Gastrocnemius medialis (tissue), 4 donors: Measurements from ENCODE around the gene CDKAL1. TPM values are rescaled to one million over a fixed set of nuclear protein-coding genes. Genes with fewer than 3 reads are reported as not detected.

ENCODE experiments used
- ATAC-seq, 2 donors: fragments of 150-250 bp; one replicate each; pipeline ENCODE4 v1.9.1; 2016
- DNase-seq, 2 donors: peaks; one replicate each; pipeline ENCODE4 v3.0.0-alpha.2; 2019
- H3K27ac ChIP-seq, 4 donors: fragments of 200-600 bp; sonication (generic); 1 replicate in 1 of 4; 2 replicates in 3 of 4; pipeline ENCODE4 v1.5.1; 2016 to 2018; ENCODE audit warnings: mild to moderate bottlenecking in 2 of 4, moderate library complexity in 1 of 4
- H3K27me3 ChIP-seq, 3 donors: fragments of 200-600 bp; sonication (generic) in 2 of 3; 1 replicate in 1 of 3; 2 replicates in 2 of 3; pipeline versions ENCODE4 v1.5.1 to v1.6.0; 2016 to 2019; ENCODE audit warnings: mild to moderate bottlenecking in 1 of 3, moderate library complexity in 1 of 3
- H3K36me3 ChIP-seq, 2 donors: fragments of 200-600 bp; sonication (generic) in 1 of 2; one replicate each; pipeline ENCODE4 v1.5.1; 2017 to 2018
- H3K4me1 ChIP-seq, 2 donors: fragments of 200-600 bp; sonication (generic) in 1 of 2; one replicate each; pipeline ENCODE4 v1.5.1; 2016 to 2017; ENCODE audit warnings: mild to moderate bottlenecking in 2 of 2
- H3K4me3 ChIP-seq, 4 donors: fragments of 200-600 bp; sonication (generic) in 3 of 4; 1 replicate in 1 of 4; 2 replicates in 3 of 4; pipeline ENCODE4 v1.5.1; 2016 to 2019; ENCODE audit warnings: mild to moderate bottlenecking in 2 of 4
- H3K9me3 ChIP-seq, 3 donors: fragments of 200-600 bp; sonication (generic) in 2 of 3; 1 replicate in 1 of 3; 2 replicates in 2 of 3; pipeline ENCODE4 v1.5.1; 2016 to 2019
- POLR2A ChIP-seq, 2 donors: fragments of 450-650 bp; IDR thresholded peaks; one replicate each; pipeline ENCODE4 v1.6.1; 2017; ENCODE audit warnings: antibody characterized with exemption in 2 of 2, mild to moderate bottlenecking in 2 of 2, moderate library complexity in 2 of 2
- in situ Hi-C, 4 donors: fragments of 200-750 bp; cut with MboI; loops; one replicate each; pipeline versions ENCODE4 v1.15.0 to v1.8.0; 2017; ENCODE audit warnings: low sequenced_read_pairs in 4 of 4
- intact Hi-C: fragments of 100-400 bp; cut with DNase I; formaldehyde crosslinking; loops from one replicate; pipeline ENCODE4 v1.15.1; 2023; ENCODE audit warnings: low total_unique reads
- total RNA-seq, 4 donors: library from RNA; depleted of rRNA; stranded (reverse); fragments of >200 nt; gene quantifications; one replicate each; pipeline versions ENCODE4 v1.1.0 to v1.2.3, GENCODE V29; 2016
- TF ChIP-seq, protein P1 (sequence below), 5 experiments: fragments of 450-650 bp in 3 of 5; fragments of 200-600 bp in 2 of 5; sonication (generic) in 2 of 5; IDR thresholded peaks in 4 of 5; conservative IDR thresholded peaks in 1 of 5; 1 replicate in 4 of 5; 2 replicates in 1 of 5; pipeline ENCODE4 v1.5.1; 2016 to 2019; ENCODE audit warnings: antibody characterized with exemption in 5 of 5, mild to moderate bottlenecking in 3 of 5, moderate library complexity in 3 of 5

Gene CDKAL1
- total RNA-seq, 4 donors from 2014 or later = 9.6 to 17.0 (median 11.4) TPM

GRCh38 chr6:20538131-20538662, 3.9 kb downstream of the CDKAL1 start:
- Histone ChIP-seq H3K27ac (no peak overlapping the region), H3K9me3 (no peaks in the 10 kb centered on the region), H3K27me3 (no peaks in the 10 kb centered on the region), H3K36me3 (no peaks in the 10 kb centered on the region), H3K4me1 (peaks cover 32 to 34% of the 10 kb centered on the region in 2 donors), H3K4me3 (no peak overlapping the region)
- in situ Hi-C loops (loop anchor here in 2 of 4 donors (25.0 kb wide), 1 partner anchor 451 kb away; no protein-coding TSS in a partner anchor), intact Hi-C loops (no loop called here)
- no peak for ATAC-seq
- no peak for DNase-seq
- TF ChIP-seq, protein P1, sequence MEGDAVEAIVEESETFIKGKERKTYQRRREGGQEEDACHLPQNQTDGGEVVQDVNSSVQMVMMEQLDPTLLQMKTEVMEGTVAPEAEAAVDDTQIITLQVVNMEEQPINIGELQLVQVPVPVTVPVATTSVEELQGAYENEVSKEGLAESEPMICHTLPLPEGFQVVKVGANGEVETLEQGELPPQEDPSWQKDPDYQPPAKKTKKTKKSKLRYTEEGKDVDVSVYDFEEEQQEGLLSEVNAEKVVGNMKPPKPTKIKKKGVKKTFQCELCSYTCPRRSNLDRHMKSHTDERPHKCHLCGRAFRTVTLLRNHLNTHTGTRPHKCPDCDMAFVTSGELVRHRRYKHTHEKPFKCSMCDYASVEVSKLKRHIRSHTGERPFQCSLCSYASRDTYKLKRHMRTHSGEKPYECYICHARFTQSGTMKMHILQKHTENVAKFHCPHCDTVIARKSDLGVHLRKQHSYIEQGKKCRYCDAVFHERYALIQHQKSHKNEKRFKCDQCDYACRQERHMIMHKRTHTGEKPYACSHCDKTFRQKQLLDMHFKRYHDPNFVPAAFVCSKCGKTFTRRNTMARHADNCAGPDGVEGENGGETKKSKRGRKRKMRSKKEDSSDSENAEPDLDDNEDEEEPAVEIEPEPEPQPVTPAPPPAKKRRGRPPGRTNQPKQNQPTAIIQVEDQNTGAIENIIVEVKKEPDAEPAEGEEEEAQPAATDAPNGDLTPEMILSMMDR (IDR thresholded peaks at IDR 0.05 in 4 of 5, conservative IDR thresholded peaks at IDR 0.05 in 1 of 5) = no peak
- no peak for TF ChIP-seq POLR2A (IDR thresholded peaks at IDR 0.05)

- H3K4me1 ChIP-seq = peaks cover 33 to 37% of the 10 kb centered on the region in 2 donors
- H3K36me3 ChIP-seq = no peaks in the 10 kb centered on the region
- H3K27me3 ChIP-seq = no peaks in the 10 kb centered on the region
- intact Hi-C loops = no loop called here
- no peaks in the 10 kb centered on the region for H3K9me3 ChIP-seq
- in situ Hi-C loops = loop anchor here in 2 of 4 donors (25.0 kb wide), 1 partner anchor 452 kb away; no protein-coding TSS in a partner anchor
- no peak for TF ChIP-seq POLR2A (IDR thresholded peaks at IDR 0.05)
- TF ChIP-seq, protein P1 (IDR thresholded peaks at IDR 0.05 in 4 of 5, conservative IDR thresholded peaks at IDR 0.05 in 1 of 5) = no peak
- H3K27ac ChIP-seq = no peak overlapping the region
- no peak overlapping the region for H3K4me3 ChIP-seq
- DNase-seq (no peak), ATAC-seq (no peak)
Measured at GRCh38 chr6:20538907-20539306, 4.7 kb downstream of the CDKAL1 start.

DNA sequence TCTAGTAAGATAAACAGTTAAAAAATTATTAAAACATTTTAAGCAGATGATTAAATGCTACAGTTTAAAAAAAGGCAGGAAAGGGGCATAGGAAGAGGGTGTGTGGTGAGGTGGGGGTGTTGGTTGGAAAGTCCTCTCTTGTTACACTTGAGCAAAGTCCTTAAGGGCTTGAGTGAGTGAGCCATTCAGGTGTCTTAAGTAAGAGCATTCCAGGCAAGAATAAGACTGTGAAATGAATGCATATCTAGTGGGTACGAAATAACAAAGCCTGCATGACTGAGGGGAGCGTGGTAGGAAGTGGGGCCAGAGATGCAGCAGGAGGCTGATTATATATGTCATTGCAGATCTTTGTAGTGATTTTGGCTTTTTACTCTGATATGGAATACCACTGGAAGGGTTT, 5.1 kb downstream of the CDKAL1 start:
- no peak overlapping the region for H3K4me3 ChIP-seq
- TF ChIP-seq POLR2A (IDR thresholded peaks at IDR 0.05) = no peak
- TF ChIP-seq, protein P1 (IDR thresholded peaks at IDR 0.05 in 4 of 5, conservative IDR thresholded peaks at IDR 0.05 in 1 of 5) = no peak
- intact Hi-C loops = no loop called here
- peaks cover 33 to 37% of the 10 kb centered on the region in 2 donors for H3K4me1 ChIP-seq
- no peaks in the 10 kb centered on the region for H3K9me3 ChIP-seq
- no peaks in the 10 kb centered on the region for H3K27me3 ChIP-seq
- DNase-seq = no peak
- no peaks in the 10 kb centered on the region for H3K36me3 ChIP-seq
- no peak for ATAC-seq
- in situ Hi-C loops = loop anchor here in 2 of 4 donors (25.0 kb wide), 1 partner anchor 452 kb away; no protein-coding TSS in a partner anchor
- peak overlapping the region in 1 of 4 donors; percentile 75 for H3K27ac ChIP-seq

DNA sequence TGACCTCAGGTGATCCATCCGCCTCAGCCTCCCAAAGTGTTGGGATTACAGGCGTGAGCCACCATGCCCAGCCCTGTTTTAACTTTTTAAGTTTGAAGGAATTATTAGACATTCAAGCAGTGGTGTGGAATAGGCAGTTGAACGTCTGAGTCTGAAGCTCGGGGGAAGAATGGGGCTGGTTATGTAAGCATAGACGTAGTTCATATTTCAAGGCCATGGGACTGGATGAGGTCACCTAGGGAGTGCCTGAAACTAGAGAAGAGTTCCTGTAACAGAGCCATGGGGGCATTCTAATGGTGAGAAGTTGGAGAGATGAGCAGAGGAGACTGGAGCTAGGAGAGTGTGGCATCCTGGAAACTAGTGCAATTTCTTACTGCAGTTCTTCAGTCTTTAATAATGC, 6.4 kb downstream of the CDKAL1 start:
- Histone ChIP-seq H3K27me3 (no peaks in the 10 kb centered on the region), H3K4me1 (peaks cover 25 to 29% of the 10 kb centered on the region in 2 donors), H3K9me3 (no peaks in the 10 kb centered on the region), H3K27ac (peak overlapping the region; percentile 54 to 83 (median 70)), H3K36me3 (no peaks in the 10 kb centered on the region), H3K4me3 (no peak overlapping the region)
- intact Hi-C loops = no loop called here
- TF ChIP-seq, protein P1 (IDR thresholded peaks at IDR 0.05 in 4 of 5, conservative IDR thresholded peaks at IDR 0.05 in 1 of 5) = no peak
- TF ChIP-seq POLR2A (IDR thresholded peaks at IDR 0.05) = no peak
- DNase-seq = peak; percentile 28 to 63
- in situ Hi-C loops = loop anchor here in 2 of 4 donors (25.0 kb wide), 1 partner anchor 453 kb away; no protein-coding TSS in a partner anchor
- ATAC-seq = peak; percentile 97 to 98
